Measurements from ENCODE around the gene GABRD. TPM values are rescaled to one million over a fixed set of nuclear protein-coding genes. Genes with fewer than 3 reads are reported as not detected.

The GABRD gene
- total RNA-seq, 4 donors from 2014 or later = 0.57 to 5.4 (median 1.8) TPM; not detected in 1

GRCh38 chr1:2029561-2029960 lies 10.4 kb downstream of the GABRD start:
- intact Hi-C loops (cut with DNase I) = no loop called here
- TF ChIP-seq CTCF (IDR thresholded peaks at IDR 0.05) = no peak
- no peak for TF ChIP-seq POLR2A (IDR thresholded peaks at IDR 0.05)
- Histone ChIP-seq H3K36me3 (no peaks in the 10 kb centered on the region), H3K4me3 (no peak overlapping the region), H3K4me1 (peaks cover 0 to 14% (median 9%) of the 10 kb centered on the region in 3 donors), H3K27ac (no peak overlapping the region), H3K9me3 (no peaks in the 10 kb centered on the region), H3K27me3 (peaks cover 0 to 64% (median 0%) of the 10 kb centered on the region in 4 donors)
- DNase-seq = no peak
- WGBS, 2 donors = 100% methylated on average over 1 of the region's 15 CpGs; no CpG with 5 or more reads in 1 of the 2 donors

- intact Hi-C loops (cut with DNase I) = no loop called here
- TF ChIP-seq CTCF (IDR thresholded peaks at IDR 0.05) (no peak), POLR2A (IDR thresholded peaks at IDR 0.05) (no peak)
- peaks cover 0 to 11% (median 5%) of the 10 kb centered on the region in 3 donors for H3K4me1 ChIP-seq
- no peaks in the 10 kb centered on the region for H3K36me3 ChIP-seq
- H3K4me3 ChIP-seq = no peak overlapping the region
- H3K9me3 ChIP-seq = no peaks in the 10 kb centered on the region
- no peak overlapping the region for H3K27ac ChIP-seq
- WGBS, 2 donors = 85 to 91% methylated on average over 20 to 23 of the region's 42 CpGs
- DNase-seq = no peak
- H3K27me3 ChIP-seq = peaks cover 0 to 64% (median 0%) of the 10 kb centered on the region in 4 donors
These were observed 11.1 kb downstream of the GABRD start for GRCh38 chr1:2030076-2030871.

GRCh38 chr1:2031546-2032540 lies 12.7 kb downstream of the GABRD start:
- no peak for TF ChIP-seq CTCF (IDR thresholded peaks at IDR 0.05)
- TF ChIP-seq POLR2A (IDR thresholded peaks at IDR 0.05) = no peak
- DNase-seq = no peak
- 55 to 70% methylated on average over 2 to 11 of the region's 33 CpGs for WGBS, 2 donors
- no peaks in the 10 kb centered on the region for H3K36me3 ChIP-seq
- H3K4me1 ChIP-seq = no peaks in the 10 kb centered on the region
- intact Hi-C loops (cut with DNase I) = no loop called here
- H3K9me3 ChIP-seq = no peaks in the 10 kb centered on the region
- peaks cover 0 to 55% (median 0%) of the 10 kb centered on the region in 4 donors for H3K27me3 ChIP-seq
- H3K4me3 ChIP-seq = no peak overlapping the region
- no peak overlapping the region for H3K27ac ChIP-seq

- H3K9me3 ChIP-seq = no peaks in the 10 kb centered on the region
- 0% methylated on average over 1 of the region's 14 CpGs; no CpG with 5 or more reads in 1 of the 2 donors for WGBS, 2 donors
- no peak overlapping the region for H3K27ac ChIP-seq
- intact Hi-C loops (cut with DNase I) = no loop called here
- no peak overlapping the region for H3K4me3 ChIP-seq
- H3K4me1 ChIP-seq = no peaks in the 10 kb centered on the region
- no peak for DNase-seq
- no peaks in the 10 kb centered on the region for H3K36me3 ChIP-seq
- peaks cover 0 to 55% (median 0%) of the 10 kb centered on the region in 4 donors for H3K27me3 ChIP-seq
- no peak for TF ChIP-seq POLR2A (IDR thresholded peaks at IDR 0.05)
These were observed 13.6 kb downstream of the GABRD start for GRCh38 chr1:2032737-2033136.

- H3K36me3 ChIP-seq = no peaks in the 10 kb centered on the region
- intact Hi-C loops (cut with DNase I) = no loop called here
- no peak overlapping the region for H3K4me3 ChIP-seq
- TF ChIP-seq CTCF (IDR thresholded peaks at IDR 0.05) (no peak), POLR2A (IDR thresholded peaks at IDR 0.05) (no peak)
- no peaks in the 10 kb centered on the region for H3K4me1 ChIP-seq
- no peaks in the 10 kb centered on the region for H3K9me3 ChIP-seq
- no peak overlapping the region for H3K27ac ChIP-seq
- 65% methylated on average over 8 of the region's 13 CpGs; no CpG with 5 or more reads in 1 of the 2 donors for WGBS, 2 donors
- no peak for DNase-seq
- H3K27me3 ChIP-seq = peaks cover 0 to 52% (median 0%) of the 10 kb centered on the region in 4 donors
These were observed 14.0 kb downstream of the GABRD start for GRCh38 chr1:2033165-2033564.

Measured in esophagus squamous epithelium (tissue), 5 donors.